ENCODE data around the gene ATP8A2. TPM values are rescaled to one million over a fixed set of nuclear protein-coding genes. Genes with fewer than 3 reads are reported as not detected.

ATP8A2 gene
- total and polyA plus RNA-seq, 2 of the 8 experiments (the other 6 are each of a cell fraction or from before 2014, with no cell fraction given): 2.4 to 8.3 TPM

DNA sequence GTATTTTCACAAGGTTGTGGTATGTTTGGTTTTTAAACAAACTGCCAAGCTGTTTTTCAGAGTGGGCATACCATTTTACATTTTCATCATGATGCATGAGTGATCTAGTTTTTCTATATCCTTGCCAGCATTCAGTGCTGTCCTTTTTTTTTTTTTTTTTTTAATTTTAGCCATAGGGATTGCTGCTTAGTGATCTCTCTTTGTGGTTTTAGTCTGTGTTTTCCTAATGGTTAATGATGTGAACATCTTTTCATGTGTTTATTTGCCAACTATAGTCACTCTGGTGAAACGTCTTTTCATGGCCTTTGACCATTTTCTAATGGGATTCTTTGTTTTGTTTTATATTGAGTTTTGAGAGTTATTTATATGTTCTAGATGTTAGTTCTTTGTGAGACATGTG is 620.3 kb downstream of the ATP8A2 start:
- Histone ChIP-seq H2BK5ac (ENCODE audit: low read depth, low read length) (no peak overlapping the region), H3K14ac (ENCODE audit: insufficient read length) (no peak overlapping the region), H3K9me3 (ENCODE audit: insufficient read depth in 2 of 2, low read depth in 1 of 2, low read length in 1 of 2) (no peaks in the 10 kb centered on the region), H3K4ac (replicated peaks; ENCODE audit: insufficient read length, low read depth, low read length) (no peak overlapping the region), H4K5ac (ENCODE audit: insufficient read length, low read depth, low read length) (no peak overlapping the region), H3K27me3 (replicated peaks in 1 of 4; ENCODE audit: control insufficient read depth in 3 of 4, extremely low read depth in 1 of 4, insufficient read depth in 3 of 4, low read length in 3 of 4) (no peaks in the 10 kb centered on the region), H2AK5ac (ENCODE audit: low read depth, low read length) (no peak overlapping the region), H3K27ac (ENCODE audit: low read depth, low read length) (no peak overlapping the region), H3K4me2 (ENCODE audit: insufficient read depth in 1 of 2, low read depth in 2 of 2, low read length in 2 of 2) (no peak overlapping the region), H3K79me2 (ENCODE audit: control insufficient read depth in 1 of 2, insufficient read depth in 2 of 2, low read length in 2 of 2) (no peaks in the 10 kb centered on the region), H2BK15ac (ENCODE audit: low read length) (no peak overlapping the region), H3K56ac (replicated peaks; ENCODE audit: insufficient read length, low read depth, low read length) (no peak overlapping the region), H4K20me1 (replicated peaks in 1 of 2; ENCODE audit: control insufficient read depth in 1 of 2, insufficient read depth in 2 of 2, low read length in 2 of 2) (no peaks in the 10 kb centered on the region), H2AFZ (ENCODE audit: low read length) (no peak overlapping the region), H3K36me3 (ENCODE audit: control insufficient read depth in 2 of 4, insufficient read depth in 4 of 4, low read length in 3 of 4) (no peaks in the 10 kb centered on the region), H2BK12ac (ENCODE audit: low read depth, low read length) (no peak overlapping the region), H3K23me2 (ENCODE audit: low read depth, low read length) (no peaks in the 10 kb centered on the region), H4K8ac (ENCODE audit: extremely low read depth, insufficient read depth, low read length) (no peak overlapping the region), H3K4me1 (replicated peaks in 1 of 4; ENCODE audit: control insufficient read depth in 3 of 4, insufficient read depth in 4 of 4, low read length in 3 of 4) (no peaks in the 10 kb centered on the region), H2BK20ac (ENCODE audit: low read length) (no peak overlapping the region), H3K18ac (ENCODE audit: extremely low read depth, low read length) (no peak overlapping the region), H3K9ac (replicated peaks in 1 of 4; ENCODE audit: extremely low read depth in 1 of 4, low read depth in 3 of 4, low read length in 3 of 4) (no peak overlapping the region), H3K79me1 (ENCODE audit: low read depth, low read length) (no peaks in the 10 kb centered on the region), H3K4me3 (ENCODE audit: extremely low read depth in 1 of 4, insufficient read depth in 2 of 4, low read depth in 3 of 4, low read length in 4 of 4) (no peak overlapping the region), H2BK120ac (replicated peaks; ENCODE audit: low read depth, low read length) (no peak overlapping the region), H3K23ac (ENCODE audit: insufficient read length) (no peak overlapping the region), H4K91ac (replicated peaks; ENCODE audit: insufficient read length, low read length) (no peak overlapping the region)
- DNase-seq (ENCODE audit: low read depth in 1 of 2, low spot score in 2 of 2) (no peak), FAIRE-seq (no peak)
- TF ChIP-seq, protein P1, sequence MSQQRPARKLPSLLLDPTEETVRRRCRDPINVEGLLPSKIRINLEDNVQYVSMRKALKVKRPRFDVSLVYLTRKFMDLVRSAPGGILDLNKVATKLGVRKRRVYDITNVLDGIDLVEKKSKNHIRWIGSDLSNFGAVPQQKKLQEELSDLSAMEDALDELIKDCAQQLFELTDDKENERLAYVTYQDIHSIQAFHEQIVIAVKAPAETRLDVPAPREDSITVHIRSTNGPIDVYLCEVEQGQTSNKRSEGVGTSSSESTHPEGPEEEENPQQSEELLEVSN (IDR thresholded peaks at IDR 0.05): no peak
- TF ChIP-seq KDM5A (IDR thresholded peaks at IDR 0.05; ENCODE audit: low read length) (no peak), SP1 (IDR thresholded peaks at IDR 0.05; ENCODE audit: low read depth, low read length) (no peak), BCL11A (IDR thresholded peaks at IDR 0.05; ENCODE audit: low read depth in 2 of 2, low read length in 2 of 2) (no peak), EZH2 (IDR thresholded peaks at IDR 0.05; ENCODE audit: low read depth, low read length, severe bottlenecking) (no peak), TAF1 (IDR thresholded peaks at IDR 0.05; ENCODE audit: low read depth, low read length) (no peak), ASH2L (IDR thresholded peaks at IDR 0.05; ENCODE audit: low read length) (no peak), BACH1 (IDR thresholded peaks at IDR 0.05; ENCODE audit: low read length) (no peak), TAF7 (optimal IDR thresholded peaks at IDR 0.05; ENCODE audit: borderline replicate concordance, low read depth, low read length) (no peak), RAD21 (IDR thresholded peaks at IDR 0.05 in 1 of 2, conservative IDR thresholded peaks at IDR 0.05 in 1 of 2; ENCODE audit: low read depth in 2 of 2, low read length in 2 of 2) (no peak)
- TF ChIP-seq, protein P2, sequence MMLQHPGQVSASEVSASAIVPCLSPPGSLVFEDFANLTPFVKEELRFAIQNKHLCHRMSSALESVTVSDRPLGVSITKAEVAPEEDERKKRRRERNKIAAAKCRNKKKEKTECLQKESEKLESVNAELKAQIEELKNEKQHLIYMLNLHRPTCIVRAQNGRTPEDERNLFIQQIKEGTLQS (IDR thresholded peaks at IDR 0.05; ENCODE audit: insufficient read depth, low read depth, low read length): no peak
- ChIA-PET POLR2A (ENCODE audit: partially characterized antibody) (no interaction called here), CTCF (ENCODE audit: partially characterized antibody) (no interaction called here)
- WGBS, 2 experiments (ENCODE audit: extremely low coverage in 1 of 2, insufficient coverage in 1 of 2, insufficient read length in 1 of 2, insufficient replicate concordance in 2 of 2, low coverage in 1 of 2, low lambda C conversion rate in 2 of 2, missing lambda C conversion rate in 1 of 2): 81% methylated on average over 1 of the region's 1 CpG; no CpG with 5 or more reads in 1 of the 2 experiments

All from H1 (cell line).